ENCODE measurements around the gene NLGN4Y.

GRCh38 chrY:14498071-14498470 is 26.3 kb upstream of the NLGN4Y start:
- TF ChIP-seq POLR2AphosphoS5 (IDR thresholded peaks at IDR 0.05) (no peak), CTCF (IDR thresholded peaks at IDR 0.05) (no peak)

Measured in upper lobe of left lung (tissue), 4 donors.